ENCODE results near the gene HDHD3.

Gene HDHD3

DNA sequence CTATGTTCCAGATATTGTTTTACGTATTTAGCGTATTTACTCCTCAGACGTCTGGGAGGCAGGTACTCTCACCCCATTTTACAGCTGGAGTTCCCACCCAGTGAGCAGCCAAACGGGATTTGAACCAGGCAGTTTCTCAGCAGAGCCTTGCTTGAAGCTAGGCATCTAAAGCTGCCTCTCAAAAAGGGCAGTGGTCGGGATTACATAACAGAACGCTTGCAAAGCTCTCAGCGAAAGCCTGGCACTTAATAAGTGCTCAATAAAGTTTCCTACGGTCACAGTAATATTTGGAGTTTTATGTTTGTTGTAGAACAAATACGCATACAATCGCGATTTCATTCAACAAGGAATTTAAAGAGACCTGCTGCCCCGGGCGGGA is 27.7 kb downstream of the HDHD3 start:
- Histone ChIP-seq H3K4me1 (ENCODE audit: low read length) (peaks cover 41% of the 10 kb centered on the region), H3K79me2 (ENCODE audit: low read length) (peaks cover 37% of the 10 kb centered on the region), H3K9me2 (replicated peaks; ENCODE audit: insufficient read depth, low read length) (no peaks in the 10 kb centered on the region), H3K9me3 (replicated peaks; ENCODE audit: insufficient read depth, low read length) (no peaks in the 10 kb centered on the region), H3K9ac (ENCODE audit: low read length) (peak overlapping the region; percentile 10; the same call in 1 of the 2 replicates), H2AFZ (ENCODE audit: low read length) (peak overlapping the region; percentile 59; the same call in 1 of the 2 replicates), H4K20me1 (ENCODE audit: insufficient read depth, low read length) (no peaks in the 10 kb centered on the region), H3K36me3 (replicated peaks; ENCODE audit: insufficient read depth, low read length) (no peaks in the 10 kb centered on the region), H3K4me3 (ENCODE audit: low read length) (peak overlapping the region; percentile 41), H3K4me2 (ENCODE audit: low read depth, low read length) (peak overlapping the region; percentile 51; the same call in 1 of the 2 replicates), H3K27ac (ENCODE audit: low read length) (peak overlapping the region; percentile 14; the same call in 1 of the 2 replicates), H3K27me3 (replicated peaks; ENCODE audit: insufficient read depth, low read length) (no peaks in the 10 kb centered on the region), H3F3A (ENCODE audit: insufficient read depth, low read length) (peaks cover 42% of the 10 kb centered on the region)
- no peak for DNase-seq
- TF ChIP-seq, protein P1, sequence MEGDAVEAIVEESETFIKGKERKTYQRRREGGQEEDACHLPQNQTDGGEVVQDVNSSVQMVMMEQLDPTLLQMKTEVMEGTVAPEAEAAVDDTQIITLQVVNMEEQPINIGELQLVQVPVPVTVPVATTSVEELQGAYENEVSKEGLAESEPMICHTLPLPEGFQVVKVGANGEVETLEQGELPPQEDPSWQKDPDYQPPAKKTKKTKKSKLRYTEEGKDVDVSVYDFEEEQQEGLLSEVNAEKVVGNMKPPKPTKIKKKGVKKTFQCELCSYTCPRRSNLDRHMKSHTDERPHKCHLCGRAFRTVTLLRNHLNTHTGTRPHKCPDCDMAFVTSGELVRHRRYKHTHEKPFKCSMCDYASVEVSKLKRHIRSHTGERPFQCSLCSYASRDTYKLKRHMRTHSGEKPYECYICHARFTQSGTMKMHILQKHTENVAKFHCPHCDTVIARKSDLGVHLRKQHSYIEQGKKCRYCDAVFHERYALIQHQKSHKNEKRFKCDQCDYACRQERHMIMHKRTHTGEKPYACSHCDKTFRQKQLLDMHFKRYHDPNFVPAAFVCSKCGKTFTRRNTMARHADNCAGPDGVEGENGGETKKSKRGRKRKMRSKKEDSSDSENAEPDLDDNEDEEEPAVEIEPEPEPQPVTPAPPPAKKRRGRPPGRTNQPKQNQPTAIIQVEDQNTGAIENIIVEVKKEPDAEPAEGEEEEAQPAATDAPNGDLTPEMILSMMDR (IDR thresholded peaks at IDR 0.05; ENCODE audit: low read length) = no peak
- TF ChIP-seq EZH2 (optimal IDR thresholded peaks at IDR 0.05; ENCODE audit: low read depth, low read length) (no peak), EZH2phosphoT487 (IDR thresholded peaks at IDR 0.05; ENCODE audit: low read length) (no peak)

DNA sequence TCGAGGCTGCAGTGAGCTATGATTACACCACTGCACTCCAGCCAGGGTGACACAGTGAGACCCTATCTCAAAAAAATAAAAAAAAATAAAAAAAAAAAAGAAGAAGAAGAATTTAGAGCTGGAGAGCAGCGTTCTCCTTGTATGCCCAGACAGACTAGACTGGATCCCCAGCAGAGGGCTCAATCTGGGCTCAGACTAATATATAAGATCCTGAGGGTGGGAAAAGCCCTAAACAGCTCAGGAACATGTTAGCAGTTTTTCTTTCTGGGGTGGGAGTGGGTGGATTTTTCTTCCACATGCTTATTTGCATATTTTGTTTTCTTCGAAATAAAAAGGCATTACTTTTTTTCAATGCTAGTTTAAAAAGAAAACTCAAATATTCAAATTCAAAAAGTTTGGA is 28.3 kb downstream of the HDHD3 start:
- H3K36me3 ChIP-seq (replicated peaks; ENCODE audit: insufficient read depth, low read length) = no peaks in the 10 kb centered on the region
- no peak overlapping the region; the same call in 1 of the 2 replicates for H3K9ac ChIP-seq (ENCODE audit: low read length)
- H3K4me1 ChIP-seq (ENCODE audit: low read length) = peaks cover 47% of the 10 kb centered on the region
- peaks cover 42% of the 10 kb centered on the region for H3F3A ChIP-seq (ENCODE audit: insufficient read depth, low read length)
- peaks cover 33% of the 10 kb centered on the region for H3K79me2 ChIP-seq (ENCODE audit: low read length)
- H3K27ac ChIP-seq (ENCODE audit: low read length) = peak overlapping the region; percentile 72; the same call in 1 of the 2 replicates
- no peaks in the 10 kb centered on the region for H3K9me3 ChIP-seq (replicated peaks; ENCODE audit: insufficient read depth, low read length)
- no peak overlapping the region; the same call in 1 of the 2 replicates for H2AFZ ChIP-seq (ENCODE audit: low read length)
- no peaks in the 10 kb centered on the region for H3K27me3 ChIP-seq (replicated peaks; ENCODE audit: insufficient read depth, low read length)
- TF ChIP-seq EZH2 (optimal IDR thresholded peaks at IDR 0.05; ENCODE audit: low read depth, low read length) = no peak
- no peak for TF ChIP-seq EZH2phosphoT487 (IDR thresholded peaks at IDR 0.05; ENCODE audit: low read length)
- TF ChIP-seq, protein P1 (IDR thresholded peaks at IDR 0.05; ENCODE audit: low read length) = no peak
- no peaks in the 10 kb centered on the region for H4K20me1 ChIP-seq (ENCODE audit: insufficient read depth, low read length)
- DNase-seq = no peak
- no peaks in the 10 kb centered on the region for H3K9me2 ChIP-seq (replicated peaks; ENCODE audit: insufficient read depth, low read length)
- H3K4me2 ChIP-seq (ENCODE audit: low read depth, low read length) = peak overlapping the region; percentile 63; the same call in 1 of the 2 replicates
- no peak overlapping the region; the same call in 1 of the 2 replicates for H3K4me3 ChIP-seq (ENCODE audit: low read length)

DNA sequence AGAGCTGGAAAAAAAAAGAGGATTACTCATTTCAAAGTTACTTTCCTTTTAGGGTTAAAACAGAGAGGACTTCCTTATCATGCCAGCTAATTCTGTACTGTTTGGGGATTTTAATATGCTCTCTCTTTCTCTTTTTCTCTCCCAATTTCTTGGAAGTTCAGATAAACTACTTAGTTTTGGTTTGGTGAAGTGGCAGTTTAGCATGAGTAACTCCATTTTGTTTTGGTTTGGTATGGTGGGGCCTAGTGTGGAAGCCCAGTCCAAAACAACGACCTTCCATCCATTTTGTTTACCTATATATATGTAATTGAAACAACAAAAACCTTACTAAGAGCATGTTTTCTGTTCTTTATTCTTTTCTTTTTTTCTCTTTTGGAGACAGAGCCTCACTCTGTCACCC is 31.1 kb downstream of the HDHD3 start:
- DNase-seq = no peak
- Histone ChIP-seq H3K9ac (ENCODE audit: low read length) (no peak overlapping the region), H2AFZ (ENCODE audit: low read length) (no peak overlapping the region), H3K27ac (ENCODE audit: low read length) (no peak overlapping the region), H3K79me2 (ENCODE audit: low read length) (peaks cover 10% of the 10 kb centered on the region), H3F3A (ENCODE audit: insufficient read depth, low read length) (peaks cover 30% of the 10 kb centered on the region), H3K4me1 (ENCODE audit: low read length) (peaks cover 28% of the 10 kb centered on the region), H3K4me3 (ENCODE audit: low read length) (no peak overlapping the region), H4K20me1 (ENCODE audit: insufficient read depth, low read length) (no peaks in the 10 kb centered on the region), H3K4me2 (ENCODE audit: low read depth, low read length) (no peak overlapping the region), H3K9me3 (replicated peaks; ENCODE audit: insufficient read depth, low read length) (no peaks in the 10 kb centered on the region), H3K36me3 (replicated peaks; ENCODE audit: insufficient read depth, low read length) (no peaks in the 10 kb centered on the region), H3K27me3 (replicated peaks; ENCODE audit: insufficient read depth, low read length) (no peaks in the 10 kb centered on the region), H3K9me2 (replicated peaks; ENCODE audit: insufficient read depth, low read length) (no peaks in the 10 kb centered on the region)
- no peak for TF ChIP-seq EZH2 (optimal IDR thresholded peaks at IDR 0.05; ENCODE audit: low read depth, low read length)
- TF ChIP-seq, protein P1 (IDR thresholded peaks at IDR 0.05; ENCODE audit: low read length) = no peak

Data from MM.1S (cell line).